SK-N-DZ (cell line): ENCODE results near the gene SLC11A1.

Experiments used
- DNase-seq: peaks from one replicate; pipeline ENCODE4 v3.0.0-alpha.2; 2015; ENCODE audit warnings: low spot score
- small RNA-seq, 2 experiments: library from RNA; depleted of rRNA; stranded (forward); fragments of <200 nt; gene quantifications; one replicate each; pipeline ENCODE3, GENCODE V24; 2014

SLC11A1 gene

GRCh38 chr2:218435003-218435982 lies 53.2 kb downstream of the SLC11A1 start:
- DNase-seq: no peak

- DNase-seq: no peak
These were observed 54.9 kb downstream of the SLC11A1 start for GRCh38 chr2:218436992-218437391.

GRCh38 chr2:218437969-218438368 lies 55.9 kb downstream of the SLC11A1 start:
- DNase-seq: no peak

GRCh38 chr2:218438596-218438995 lies 56.5 kb downstream of the SLC11A1 start:
- no peak for DNase-seq

GRCh38 chr2:218444692-218445357 lies 62.8 kb downstream of the SLC11A1 start:
- no peak for DNase-seq

- no peak for DNase-seq
These were observed 63.5 kb downstream of the SLC11A1 start for GRCh38 chr2:218445602-218446001.

Small RNA genes within 50 kb of the gene (small RNA-seq; reads per million reads assigned to genes)
- 10.9 to 177 reads per million in 2 experiments for gene MIR26B
- gene MIR6810: 0 reads per million in 2 experiments
